ENCODE measurements around the gene L3MBTL4.

L3MBTL4 gene

GRCh38 chr18:5984245-5984644, 430.5 kb downstream of the L3MBTL4 start:
- no peak for DNase-seq (ENCODE audit: low read depth)

- no peak for DNase-seq (ENCODE audit: low read depth)
These were observed 431.2 kb downstream of the L3MBTL4 start for GRCh38 chr18:5983488-5983887.

- no peak for DNase-seq (ENCODE audit: low read depth)
These were observed 432.4 kb downstream of the L3MBTL4 start for GRCh38 chr18:5982332-5982731.

GRCh38 chr18:5980721-5981120, 434.0 kb downstream of the L3MBTL4 start:
- no peak for DNase-seq (ENCODE audit: low read depth)

- no peak for DNase-seq (ENCODE audit: low read depth)
These were observed 434.7 kb downstream of the L3MBTL4 start for GRCh38 chr18:5979971-5980457.

- no peak for DNase-seq (ENCODE audit: low read depth)
These were observed 435.4 kb downstream of the L3MBTL4 start for GRCh38 chr18:5979176-5979888.

- no peak for DNase-seq (ENCODE audit: low read depth)
These were observed 437.7 kb downstream of the L3MBTL4 start for GRCh38 chr18:5977022-5977421.

GRCh38 chr18:5975111-5976002, 439.4 kb downstream of the L3MBTL4 start:
- no peak for DNase-seq (ENCODE audit: low read depth)

- no peak for DNase-seq (ENCODE audit: low read depth)
These were observed 440.0 kb downstream of the L3MBTL4 start for GRCh38 chr18:5974696-5975095.

- DNase-seq (ENCODE audit: low read depth): no peak
These were observed 441.6 kb downstream of the L3MBTL4 start for GRCh38 chr18:5973099-5973498.

- DNase-seq (ENCODE audit: low read depth): no peak
These were observed 442.4 kb downstream of the L3MBTL4 start for GRCh38 chr18:5972298-5972697.

GRCh38 chr18:5969989-5970403, 444.7 kb downstream of the L3MBTL4 start:
- no peak for DNase-seq (ENCODE audit: low read depth)

GRCh38 chr18:5969355-5969988, 445.2 kb downstream of the L3MBTL4 start:
- no peak for DNase-seq (ENCODE audit: low read depth)

GRCh38 chr18:5967666-5968065, 447.0 kb downstream of the L3MBTL4 start:
- no peak for DNase-seq (ENCODE audit: low read depth)

GRCh38 chr18:5967007-5967406, 447.7 kb downstream of the L3MBTL4 start:
- DNase-seq (ENCODE audit: low read depth): no peak

GRCh38 chr18:5966514-5966913, 448.2 kb downstream of the L3MBTL4 start:
- no peak for DNase-seq (ENCODE audit: low read depth)

GRCh38 chr18:5964996-5965395, 449.7 kb downstream of the L3MBTL4 start:
- DNase-seq (ENCODE audit: low read depth): no peak

- no peak for DNase-seq (ENCODE audit: low read depth)
These were observed 450.1 kb downstream of the L3MBTL4 start for GRCh38 chr18:5964596-5964995.

- DNase-seq (ENCODE audit: low read depth): no peak
These were observed 450.6 kb downstream of the L3MBTL4 start for GRCh38 chr18:5964108-5964507.

- no peak for DNase-seq (ENCODE audit: low read depth)
These were observed 451.4 kb downstream of the L3MBTL4 start for GRCh38 chr18:5963267-5963666.

- no peak for DNase-seq (ENCODE audit: low read depth)
These were observed 452.3 kb downstream of the L3MBTL4 start for GRCh38 chr18:5962362-5962761.

- no peak for DNase-seq (ENCODE audit: low read depth)
These were observed 452.9 kb downstream of the L3MBTL4 start for GRCh38 chr18:5961828-5962150.
